HEK293 (cell line): ENCODE data around the gene COL15A1.
A peak's percentile ranks its signal among the peaks of the same experiment; 100 is the strongest.

Source experiments
- CTCF ChIA-PET: fragments of 350-600 bp; formaldehyde crosslinking; extraction: SDS; loops from one replicate; lab custom pipeline; 2021; ENCODE audit warnings: antibody characterized with exemption; lab: Yijun Ruan, JAX
- POLR2A ChIA-PET: fragments of 300-600 bp; formaldehyde crosslinking; extraction: SDS; loops from one replicate; lab custom pipeline; 2020; ENCODE audit warnings: antibody characterized with exemption, inconsistent platforms; lab: Yijun Ruan, JAX
- H3K27ac ChIP-seq: fragments of 200-500 bp; sonication (Bioruptor generic); 2 replicates; pipeline ENCODE4 v1.5.1; 2014; ENCODE audit warnings: low read depth, low read length, control low read depth, inconsistent platforms; ENCODE audit errors: extremely low read depth
- H3K36me3 ChIP-seq, 2 experiments: fragments of 200-500 bp in 1 of 2; sonication (Bioruptor generic) in 1 of 2; 1 replicate in 1 of 2; 2 replicates in 1 of 2; pipeline ENCODE4 v1.5.1; 2014 to 2017; ENCODE audit warnings: inconsistent platforms in 2 of 2, low read length in 2 of 2; ENCODE audit not compliant: control insufficient read depth in 2 of 2, insufficient read depth in 1 of 2
- H3K4me1 ChIP-seq: fragments of 200-500 bp; sonication (Bioruptor generic); 2 replicates; pipeline ENCODE4 v1.5.1; 2014; ENCODE audit warnings: mild to moderate bottlenecking, low read length, inconsistent platforms; ENCODE audit not compliant: control insufficient read depth, insufficient read depth
- H3K4me3 ChIP-seq: 2 replicates; pipeline ENCODE4 v1.5.1; 2011; ENCODE audit warnings: low read depth, mild to moderate bottlenecking, control low read depth, low read length, moderate library complexity
- H3K9me3 ChIP-seq: fragments of 200-500 bp; sonication (Bioruptor generic); 2 replicates; pipeline ENCODE4 v1.5.1; 2014; ENCODE audit warnings: low read depth, low read length, inconsistent platforms; ENCODE audit not compliant: control insufficient read depth, insufficient read depth
- AEBP2 ChIP-seq: fragments of 450-650 bp; formaldehyde crosslinking; IDR thresholded peaks from 2 replicates; pipeline ENCODE4 v1.5.1; 2016; ENCODE audit warnings: missing biosample characterization, missing genetic modification characterization, borderline replicate concordance
- FEZF1 ChIP-seq: fragments of 450-650 bp; formaldehyde crosslinking; IDR thresholded peaks from 2 replicates; pipeline ENCODE4 v1.5.1; 2016; ENCODE audit warnings: missing biosample characterization, missing genetic modification characterization
- GLIS1 ChIP-seq: fragments of 450-650 bp; formaldehyde crosslinking; IDR thresholded peaks from 2 replicates; pipeline ENCODE4 v1.5.1; 2016; ENCODE audit warnings: missing biosample characterization, missing genetic modification characterization
- HIC1 ChIP-seq: fragments of 450-650 bp; formaldehyde crosslinking; IDR thresholded peaks from 2 replicates; pipeline ENCODE4 v1.5.1; 2016; ENCODE audit warnings: missing biosample characterization, missing genetic modification characterization
- KLF10 ChIP-seq: fragments of 450-650 bp; IDR thresholded peaks from 2 replicates; pipeline ENCODE4 v1.5.1; 2018; ENCODE audit warnings: missing biosample characterization, mild to moderate bottlenecking, missing genetic modification characterization
- KLF8 ChIP-seq: fragments of 450-650 bp; formaldehyde crosslinking; IDR thresholded peaks from 2 replicates; pipeline ENCODE4 v1.5.1; 2016; ENCODE audit warnings: missing biosample characterization, missing genetic modification characterization
- KLF9 ChIP-seq: fragments of 450-650 bp; formaldehyde crosslinking; IDR thresholded peaks from 2 replicates; pipeline ENCODE4 v1.5.1; 2016; ENCODE audit warnings: missing biosample characterization, missing genetic modification characterization, low read depth
- PATZ1 ChIP-seq: fragments of 450-650 bp; formaldehyde crosslinking; IDR thresholded peaks from 2 replicates; pipeline ENCODE4 v1.5.1; 2016; ENCODE audit warnings: missing biosample characterization, missing genetic modification characterization
- SP2 ChIP-seq: fragments of 450-650 bp; formaldehyde crosslinking; IDR thresholded peaks from 2 replicates; pipeline ENCODE4 v1.5.1; 2016; ENCODE audit warnings: missing biosample characterization, missing genetic modification characterization
- SP3 ChIP-seq: fragments of 450-650 bp; formaldehyde crosslinking; IDR thresholded peaks from 2 replicates; pipeline ENCODE4 v1.5.1; 2016; ENCODE audit warnings: missing biosample characterization, missing genetic modification characterization
- ZBTB17 ChIP-seq: fragments of 450-650 bp; formaldehyde crosslinking; IDR thresholded peaks from 2 replicates; pipeline ENCODE4 v1.5.1; 2016; ENCODE audit warnings: missing biosample characterization, missing genetic modification characterization
- ZBTB48 ChIP-seq: fragments of 450-650 bp; formaldehyde crosslinking; IDR thresholded peaks from 2 replicates; pipeline ENCODE4 v1.5.1; 2016; ENCODE audit warnings: missing biosample characterization, missing genetic modification characterization
- ZNF175 ChIP-seq: fragments of 450-650 bp; formaldehyde crosslinking; IDR thresholded peaks from 2 replicates; pipeline ENCODE4 v1.5.1; 2016; ENCODE audit warnings: missing biosample characterization, missing genetic modification characterization
- ZNF239 ChIP-seq: fragments of 450-650 bp; formaldehyde crosslinking; IDR thresholded peaks from 2 replicates; pipeline ENCODE4 v1.5.1; 2016; ENCODE audit warnings: missing biosample characterization, missing genetic modification characterization
- ZNF24 ChIP-seq: fragments of 450-650 bp; formaldehyde crosslinking; IDR thresholded peaks from 2 replicates; pipeline ENCODE4 v1.5.1; 2016; ENCODE audit warnings: missing biosample characterization, missing genetic modification characterization
- ZNF335 ChIP-seq: fragments of 450-650 bp; formaldehyde crosslinking; conservative IDR thresholded peaks from 2 replicates; pipeline ENCODE4 v1.5.1; 2016; ENCODE audit warnings: missing biosample characterization, missing genetic modification characterization
- ZNF354C ChIP-seq: fragments of 450-650 bp; formaldehyde crosslinking; IDR thresholded peaks from 2 replicates; pipeline ENCODE4 v1.5.1; 2016; ENCODE audit warnings: missing biosample characterization, missing genetic modification characterization, low read depth, borderline replicate concordance
- ZNF398 ChIP-seq: fragments of 450-650 bp; formaldehyde crosslinking; IDR thresholded peaks from 2 replicates; pipeline ENCODE4 v1.5.1; 2017; ENCODE audit warnings: missing biosample characterization, missing genetic modification characterization
- ZNF416 ChIP-seq: fragments of 450-650 bp; formaldehyde crosslinking; IDR thresholded peaks from 2 replicates; pipeline ENCODE4 v1.5.1; 2016; ENCODE audit warnings: missing biosample characterization, missing genetic modification characterization
- ZNF558 ChIP-seq: fragments of 450-650 bp; formaldehyde crosslinking; IDR thresholded peaks from 2 replicates; pipeline ENCODE4 v1.5.1; 2016; ENCODE audit warnings: missing biosample characterization, missing genetic modification characterization
- ZNF624 ChIP-seq: fragments of 450-650 bp; formaldehyde crosslinking; IDR thresholded peaks from 2 replicates; pipeline ENCODE4 v1.5.1; 2017; ENCODE audit warnings: missing biosample characterization, missing genetic modification characterization
- ZNF777 ChIP-seq: fragments of 450-650 bp; formaldehyde crosslinking; IDR thresholded peaks from 2 replicates; pipeline ENCODE4 v1.5.1; 2017; ENCODE audit warnings: missing biosample characterization, missing genetic modification characterization, borderline replicate concordance
- ZSCAN30 ChIP-seq: fragments of 450-650 bp; IDR thresholded peaks from 2 replicates; pipeline ENCODE4 v1.5.1; 2018; ENCODE audit warnings: missing biosample characterization, mild to moderate bottlenecking, missing genetic modification characterization, moderate library complexity

The COL15A1 gene

GRCh38 chr9:99103054-99103895 is 159.6 kb downstream of the COL15A1 start (continued):
- TF ChIP-seq ZNF558 (tag by site-specific recombination) (no peak), ZNF239 (no peak), AEBP2 (tag by site-specific recombination) (no peak), ZNF416 (tag by site-specific recombination) (no peak)

GRCh38 chr9:99103901-99104458 is 160.3 kb downstream of the COL15A1 start:
- H3K4me3 ChIP-seq: no peak overlapping the region; the same call in 1 of the 2 replicates
- CTCF ChIA-PET: interaction anchor here (0.6 to 2.1 kb wide), 11 partner anchors 9 to 256 kb away, joined by 3 to 9 read pairs (median 3); no protein-coding TSS in a partner anchor
- no peaks in the 10 kb centered on the region for H3K9me3 ChIP-seq
- no peaks in the 10 kb centered on the region for H3K4me1 ChIP-seq
- H3K36me3 ChIP-seq: no peaks in the 10 kb centered on the region
- TF ChIP-seq ZNF624 (tag by site-specific recombination): no peak
- H3K27ac ChIP-seq: no peak overlapping the region
- POLR2A ChIA-PET: interaction anchor here (0.7 to 1.9 kb wide), 2 partner anchors 10 to 30 kb away, joined by 3 to 4 read pairs; no protein-coding TSS in a partner anchor

GRCh38 chr9:99104459-99105151 is 160.9 kb downstream of the COL15A1 start, which contains the start of gene TGFBR1:
TSS of gene TGFBR1 (plus strand) at chr9:99105113. CDS start at chr9:99105206, 93 bp downstream.
- ChIA-PET CTCF (interaction anchor here (0.6 to 2.1 kb wide), 10 partner anchors 8 to 257 kb away, joined by 3 to 9 read pairs (median 4); no protein-coding TSS in a partner anchor), POLR2A (interaction anchor here (0.7 to 1.9 kb wide), 3 partner anchors 10 to 31 kb away, joined by 3 to 5 read pairs (median 4); no protein-coding TSS in a partner anchor)
- H3K4me1 ChIP-seq: no peaks in the 10 kb centered on the region
- TF ChIP-seq FEZF1 (peak; percentile 39; the same call in 1 of the 2 replicates), PATZ1 (tag by site-specific recombination) (peak; percentile 59), ZBTB17 (tag by site-specific recombination) (peak; percentile 97), KLF10 (tag by site-specific recombination) (peak; percentile 89), GLIS1 (tag by site-specific recombination) (peak; percentile 40; the same call in 1 of the 2 replicates), SP3 (peak; percentile 40), ZBTB48 (tag by site-specific recombination) (no peak), SP2 (peak; percentile 35; the same call in 1 of the 2 replicates), ZNF354C (no peak), ZNF175 (tag by site-specific recombination) (no peak), KLF9 (tag by site-specific recombination) (peak; percentile 84), ZNF24 (tag by site-specific recombination) (no peak), ZSCAN30 (tag by site-specific recombination) (peak; percentile 24; the same call in 1 of the 2 replicates), KLF8 (peak; percentile 43; the same call in 1 of the 2 replicates), ZNF398 (tag by site-specific recombination) (0 out of 2 replicates have a peak, but pooled peaks have one; percentile 13), ZNF777 (tag by site-specific recombination) (peak; percentile 75), ZNF335 (tag by site-specific recombination) (peak; percentile 54), HIC1 (tag by site-specific recombination) (peak; percentile 65; the same call in 1 of the 2 replicates)

More at GRCh38 chr9:99104459-99105151, 160.9 kb downstream of the COL15A1 start, which contains the start of gene TGFBR1:
- H3K27ac ChIP-seq: peak within 1 kb of the TSS; percentile 55; the same call in 1 of the 2 replicates
- H3K36me3 ChIP-seq: no peaks in the 10 kb centered on the region
- peak within 1 kb of the TSS; percentile 74 for H3K4me3 ChIP-seq
- H3K9me3 ChIP-seq: no peaks in the 10 kb centered on the region
